ENCODE data around the gene RNU5B-1.

The RNU5B-1 gene

GRCh38 chr15:65289261-65289854, 15.1 kb upstream of the RNU5B-1 start:
- DNase-seq (ENCODE audit: low spot score) = no peak

GRCh38 chr15:65290228-65290627, 14.2 kb upstream of the RNU5B-1 start:
- DNase-seq (ENCODE audit: low spot score) = no peak

GRCh38 chr15:65292938-65293518, 11.4 kb upstream of the RNU5B-1 start:
- no peak for DNase-seq (ENCODE audit: low spot score)

DNA sequence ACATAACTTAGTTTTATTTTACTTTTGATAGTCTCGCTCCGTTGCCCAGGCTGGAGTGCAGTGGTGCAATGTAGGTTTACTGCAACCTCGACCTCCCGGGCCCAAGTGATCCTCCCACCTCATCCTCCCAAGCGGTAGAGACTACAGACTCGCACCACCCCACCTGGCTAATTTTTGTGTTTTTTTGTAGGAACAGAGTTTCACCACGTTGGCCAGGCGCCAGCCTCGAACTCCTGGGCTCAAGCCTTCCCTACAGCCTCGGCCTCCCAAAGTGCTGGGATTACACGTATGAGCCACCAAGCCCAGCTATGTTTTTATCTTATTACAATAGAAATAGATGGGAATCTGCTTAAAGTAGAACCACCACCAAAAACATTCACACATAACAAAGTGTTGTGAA, 5.7 kb upstream of the RNU5B-1 start:
- DNase-seq (ENCODE audit: low spot score) = no peak

GRCh38 chr15:65300924-65301441, 3.5 kb upstream of the RNU5B-1 start:
- DNase-seq (ENCODE audit: low spot score) = no peak

- DNase-seq (ENCODE audit: low spot score) = no peak
Measured at GRCh38 chr15:65302061-65302460, 2.4 kb upstream of the RNU5B-1 start.

DNA sequence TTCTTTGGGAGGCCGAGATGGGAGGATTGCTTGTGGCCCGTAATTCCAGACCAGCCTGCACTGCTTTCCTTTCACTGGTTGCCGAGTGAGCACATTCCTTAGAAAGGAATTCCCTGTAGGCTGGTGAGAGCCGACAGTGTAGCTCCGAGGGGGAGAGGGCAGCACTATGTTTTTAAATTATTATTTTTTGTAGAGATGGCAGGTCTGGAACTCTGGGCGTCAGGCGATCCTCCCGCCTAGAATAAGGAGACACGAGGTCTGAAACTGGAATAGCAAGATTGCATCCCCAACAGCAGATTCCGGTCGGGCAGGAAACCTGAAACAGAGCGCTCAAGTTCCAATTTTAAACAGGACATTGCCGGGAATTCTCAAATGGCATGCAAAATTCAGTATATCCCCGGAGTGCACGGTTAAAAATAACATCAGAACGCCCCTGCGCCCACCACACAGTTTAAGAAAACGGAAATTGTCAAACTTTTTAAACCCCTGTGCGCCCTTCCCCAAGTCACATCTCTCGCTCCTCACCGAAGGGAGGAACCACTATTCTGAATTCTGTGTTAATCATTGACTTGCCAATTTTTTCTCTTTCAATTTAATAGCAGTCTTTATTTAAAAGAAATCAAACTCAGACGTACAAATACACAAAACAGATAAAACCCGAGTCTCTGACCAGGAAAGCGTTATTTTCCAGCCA, 643 bp upstream of the RNU5B-1 start:
- DNase-seq (ENCODE audit: low spot score) = no peak

- no peak for DNase-seq (ENCODE audit: low spot score)
Measured at GRCh38 chr15:65305150-65305758, 777 bp downstream of the RNU5B-1 start.

GRCh38 chr15:65305776-65306175, 1.3 kb downstream of the RNU5B-1 start:
- DNase-seq (ENCODE audit: low spot score) = peak; percentile 6

GRCh38 chr15:65306551-65306950, 2.1 kb downstream of the RNU5B-1 start:
- no peak for DNase-seq (ENCODE audit: low spot score)

DNA sequence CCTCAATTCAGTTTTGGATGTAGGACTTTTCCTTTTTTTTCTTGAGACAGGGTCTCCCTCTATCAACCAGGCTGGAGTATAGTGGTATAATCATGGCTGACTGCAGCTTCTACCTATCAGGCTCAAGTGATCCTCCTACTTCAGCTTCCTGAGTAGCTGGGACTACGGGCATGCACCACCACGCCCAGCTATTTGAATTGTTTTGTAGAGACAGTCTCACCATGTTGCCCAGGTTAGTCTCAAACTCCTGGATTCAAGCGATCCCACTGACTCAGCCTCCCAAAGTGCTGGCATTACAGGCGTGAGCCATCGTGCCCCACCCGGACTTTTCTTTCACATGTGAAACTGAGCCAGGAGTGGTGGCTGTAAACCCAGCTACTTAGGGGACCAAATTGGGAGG, 3.5 kb downstream of the RNU5B-1 start:
- DNase-seq (ENCODE audit: low spot score) = no peak

DNA sequence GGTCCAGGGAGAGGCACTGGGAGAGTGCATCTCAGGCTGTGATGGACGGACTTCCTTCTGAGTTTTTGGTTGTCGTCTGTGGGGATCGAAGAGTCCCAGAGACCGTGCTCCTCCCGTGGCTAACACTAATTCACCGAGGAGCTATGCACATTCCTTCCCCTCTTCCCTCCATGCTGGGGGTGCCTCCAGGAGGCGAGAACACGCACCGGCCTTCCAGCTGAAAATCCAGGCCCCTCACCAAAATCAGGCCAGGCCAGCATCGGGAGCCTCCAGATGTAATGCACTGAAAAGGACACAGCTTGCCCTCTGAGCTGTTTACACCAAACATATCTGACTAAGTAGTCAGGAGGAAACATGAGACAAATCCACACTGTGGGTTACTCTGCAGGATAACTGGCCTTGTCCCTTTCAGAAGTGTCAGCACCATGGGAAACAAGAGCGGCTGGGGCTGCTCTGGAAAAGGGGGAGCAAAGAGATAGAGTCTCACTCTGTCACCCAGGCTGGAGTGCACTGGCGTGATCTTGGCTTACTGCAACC, 5.5 kb downstream of the RNU5B-1 start:
- DNase-seq (ENCODE audit: low spot score) = no peak

- DNase-seq (ENCODE audit: low spot score) = no peak
Measured at GRCh38 chr15:65310431-65311137, 6.1 kb downstream of the RNU5B-1 start.

DNA sequence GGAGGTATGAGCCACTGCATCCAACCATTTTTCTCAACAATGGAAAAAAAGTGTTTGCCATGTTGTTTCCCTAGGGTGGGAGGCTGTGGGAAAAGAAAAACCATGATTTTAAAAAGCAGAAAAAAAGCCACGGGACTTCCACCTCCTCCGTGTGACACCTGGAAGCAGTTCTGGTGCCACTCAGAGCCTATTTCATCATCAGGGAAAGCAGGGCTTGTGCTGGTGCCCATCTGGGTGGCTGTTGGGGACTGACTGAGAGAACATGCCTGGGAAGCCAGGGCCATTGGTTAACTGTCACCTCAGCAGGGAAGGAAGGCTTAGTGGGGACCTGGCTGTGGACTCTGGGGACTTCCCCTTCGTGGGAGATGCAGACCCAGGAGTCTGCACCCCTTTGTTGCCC, 7.3 kb downstream of the RNU5B-1 start:
- no peak for DNase-seq (ENCODE audit: low spot score)

DNA sequence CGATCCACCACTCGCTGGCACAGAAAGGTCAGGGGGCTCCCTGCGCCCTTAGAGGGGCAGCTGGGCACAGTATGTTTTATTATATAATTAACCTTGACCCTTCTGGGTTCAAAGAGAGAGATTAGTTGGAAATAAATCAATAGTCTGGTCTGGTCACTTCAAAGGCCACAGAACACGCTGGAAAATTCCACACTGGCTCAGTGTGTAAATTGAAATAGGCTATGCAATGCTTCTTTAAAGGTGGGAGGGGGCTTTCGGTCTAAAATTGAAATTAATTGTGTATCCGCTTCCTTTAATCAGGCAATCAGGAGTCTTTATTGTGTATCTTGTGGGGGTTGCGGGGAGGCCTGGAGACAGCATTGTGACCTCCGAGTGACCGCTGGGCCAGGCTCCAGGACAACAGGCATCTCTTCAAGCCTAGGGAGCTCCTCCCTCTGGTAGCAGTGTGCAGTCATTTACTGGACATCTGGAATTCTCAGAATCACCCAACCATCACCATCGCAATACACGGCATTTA, 8.0 kb downstream of the RNU5B-1 start:
- DNase-seq (ENCODE audit: low spot score) = no peak

DNA sequence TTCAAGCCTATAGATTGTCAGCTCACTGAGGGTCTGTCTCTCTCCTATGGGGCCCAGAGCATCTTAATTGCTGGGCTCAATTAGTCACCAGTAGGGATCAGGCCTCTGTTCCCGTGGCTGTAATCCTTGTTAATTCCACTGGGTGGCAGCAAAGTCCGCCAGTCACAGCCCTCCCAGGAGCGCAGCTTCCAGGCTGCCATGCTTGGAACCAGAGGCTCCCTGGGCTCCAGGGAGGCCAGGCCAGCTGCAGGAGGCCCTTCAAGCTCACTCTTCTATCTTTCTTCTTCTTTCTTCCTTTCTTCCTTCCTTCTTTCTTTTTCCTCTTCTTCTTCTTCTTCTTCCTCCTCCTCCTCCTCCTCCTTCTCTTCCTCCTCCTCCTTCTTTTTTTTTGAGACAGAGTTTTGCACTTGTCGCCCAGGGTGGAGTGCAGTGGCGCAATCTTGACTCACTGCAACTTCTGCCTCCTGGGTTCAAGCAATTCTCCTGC, 14.4 kb downstream of the RNU5B-1 start:
- peak; percentile 74 for DNase-seq (ENCODE audit: low spot score)

- peak; percentile 24 for DNase-seq (ENCODE audit: low spot score)
Measured at GRCh38 chr15:65323071-65323511, 18.6 kb downstream of the RNU5B-1 start.

- DNase-seq (ENCODE audit: low spot score) = no peak
Measured at GRCh38 chr15:65326117-65326526, 21.6 kb downstream of the RNU5B-1 start.

DNA sequence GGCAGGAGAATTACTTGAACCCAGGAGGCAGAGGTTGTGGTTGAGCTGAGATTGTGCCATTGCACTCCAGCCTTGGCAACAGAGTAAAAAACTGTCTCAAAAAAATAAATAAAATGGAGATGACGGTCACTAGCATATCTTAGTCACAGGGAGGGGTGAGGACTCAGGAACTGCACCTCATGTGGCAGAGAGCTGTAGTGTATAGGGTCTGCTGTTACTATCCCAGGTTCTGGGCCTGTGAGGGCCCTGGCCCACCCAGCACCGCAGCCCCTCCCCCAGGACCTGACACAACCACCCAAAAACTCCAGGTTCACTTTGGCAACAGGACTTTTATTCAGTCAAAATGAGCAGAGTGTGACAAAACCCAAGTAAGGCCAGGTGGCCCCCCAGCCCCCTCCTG, 22.3 kb downstream of the RNU5B-1 start:
- DNase-seq (ENCODE audit: low spot score) = no peak

- no peak for DNase-seq (ENCODE audit: low spot score)
Measured at GRCh38 chr15:65327651-65328393, 23.3 kb downstream of the RNU5B-1 start.

Measured in hematopoietic multipotent progenitor cell treated with erythropoietin and hydrocortisone succinate and interleukin-3 and kit ligand, for 15 days (in vitro differentiated cells).